ENCODE measurements around the gene DNAH10. TPM values are rescaled to one million over a fixed set of nuclear protein-coding genes. Genes with fewer than 3 reads are reported as not detected.

Gene DNAH10
- total RNA-seq, 4 donors from 2014 or later = 0.14 to 0.20 TPM; not detected in 2

GRCh38 chr12:123847019-123847418 lies 84.9 kb downstream of the DNAH10 start:
- Histone ChIP-seq H3K4me3 (no peak overlapping the region), H3K27ac (no peak overlapping the region), H3K9me3 (no peaks in the 10 kb centered on the region), H3K27me3 (no peaks in the 10 kb centered on the region), H3K36me3 (no peaks in the 10 kb centered on the region), H3K4me1 (no peaks in the 10 kb centered on the region)
- no peak for TF ChIP-seq POLR2AphosphoS5 (IDR thresholded peaks at IDR 0.05)
- in situ Hi-C loops (cut with MboI; ENCODE audit: low pct_ligation_motif_present in 1 of 4, low pct_unique_long_range_greater_than_20kb in 1 of 4, low sequenced_read_pairs in 3 of 4) = no loop called here
- DNase-seq = no peak
- 50 to 97% methylated on average over 2 of the region's 2 CpGs for WGBS, 2 donors (ENCODE audit: low coverage in 1 of 2)
- intact Hi-C loops (cut with DNase I; ENCODE audit: low total_unique reads) = no loop called here

- no peak overlapping the region for H3K4me3 ChIP-seq
- DNase-seq = no peak
- in situ Hi-C loops (cut with MboI; ENCODE audit: low pct_ligation_motif_present in 1 of 4, low pct_unique_long_range_greater_than_20kb in 1 of 4, low sequenced_read_pairs in 3 of 4) = no loop called here
- H3K27me3 ChIP-seq = no peaks in the 10 kb centered on the region
- no peaks in the 10 kb centered on the region for H3K36me3 ChIP-seq
- H3K4me1 ChIP-seq = peaks cover 0 to under 1% (median 0%) of the 10 kb centered on the region in 4 donors
- no peak overlapping the region for H3K27ac ChIP-seq
- no peak for TF ChIP-seq POLR2A (IDR thresholded peaks at IDR 0.05)
- TF ChIP-seq POLR2AphosphoS5 (IDR thresholded peaks at IDR 0.05) = no peak
- no peak for TF ChIP-seq EP300 (IDR thresholded peaks at IDR 0.05; ENCODE audit: low read depth)
- no peak for TF ChIP-seq CTCF (IDR thresholded peaks at IDR 0.05)
- 96% methylated on average over 8 of the region's 8 CpGs; no CpG with 5 or more reads in 1 of the 2 donors for WGBS, 2 donors (ENCODE audit: low coverage in 1 of 2)
- H3K9me3 ChIP-seq = no peaks in the 10 kb centered on the region
- intact Hi-C loops (cut with DNase I; ENCODE audit: low total_unique reads) = no loop called here
Measured at GRCh38 chr12:123847876-123848275, 85.8 kb downstream of the DNAH10 start.

- H3K36me3 ChIP-seq = no peaks in the 10 kb centered on the region
- H3K4me3 ChIP-seq = no peak overlapping the region
- no peak for TF ChIP-seq POLR2AphosphoS5 (IDR thresholded peaks at IDR 0.05)
- no peak for TF ChIP-seq CTCF (IDR thresholded peaks at IDR 0.05)
- H3K27me3 ChIP-seq = no peaks in the 10 kb centered on the region
- in situ Hi-C loops (cut with MboI; ENCODE audit: low pct_ligation_motif_present in 1 of 4, low pct_unique_long_range_greater_than_20kb in 1 of 4, low sequenced_read_pairs in 3 of 4) (no loop called here), intact Hi-C loops (cut with DNase I; ENCODE audit: low total_unique reads) (no loop called here)
- no peak overlapping the region for H3K27ac ChIP-seq
- no peak for DNase-seq
- H3K9me3 ChIP-seq = no peaks in the 10 kb centered on the region
- peaks cover 0 to 7% (median 3%) of the 10 kb centered on the region in 4 donors for H3K4me1 ChIP-seq
- 74% methylated on average over 3 of the region's 3 CpGs; no CpG with 5 or more reads in 1 of the 2 donors for WGBS, 2 donors (ENCODE audit: low coverage in 1 of 2)
Measured at GRCh38 chr12:123849517-123849916, 87.4 kb downstream of the DNAH10 start.

- in situ Hi-C loops (cut with MboI; ENCODE audit: low pct_ligation_motif_present in 1 of 4, low pct_unique_long_range_greater_than_20kb in 1 of 4, low sequenced_read_pairs in 3 of 4) (no loop called here), intact Hi-C loops (cut with DNase I; ENCODE audit: low total_unique reads) (no loop called here)
- Histone ChIP-seq H3K4me3 (no peak overlapping the region), H3K4me1 (peaks cover 0 to 7% (median 3%) of the 10 kb centered on the region in 4 donors), H3K27me3 (no peaks in the 10 kb centered on the region), H3K36me3 (no peaks in the 10 kb centered on the region), H3K27ac (no peak overlapping the region), H3K9me3 (no peaks in the 10 kb centered on the region)
- no peak for DNase-seq
- TF ChIP-seq POLR2AphosphoS5 (IDR thresholded peaks at IDR 0.05) (no peak), POLR2A (IDR thresholded peaks at IDR 0.05) (no peak), EP300 (IDR thresholded peaks at IDR 0.05; ENCODE audit: low read depth) (no peak), CTCF (IDR thresholded peaks at IDR 0.05) (no peak)
- WGBS, 2 donors (ENCODE audit: low coverage in 1 of 2) = 67 to 89% methylated on average over 4 to 34 of the region's 34 CpGs
Measured at GRCh38 chr12:123850246-123851134, 88.4 kb downstream of the DNAH10 start.
